IPS DF 6.9 (cell line): ENCODE results near the gene NEDD4L.

ENCODE experiments used
- DNase-seq: peaks from one replicate; pipeline ENCODE4 v3.0.0-alpha.2; 2013; ENCODE audit warnings: low read depth, low spot score
- H3K27ac ChIP-seq: one replicate; pipeline ENCODE4 v1.5.1; 2013; ENCODE audit warnings: low read length, control low read depth
- H3K27me3 ChIP-seq: 2 replicates; pipeline ENCODE4 v1.6.1; 2013; ENCODE audit warnings: mild to moderate bottlenecking, low read length; ENCODE audit not compliant: control insufficient read depth, insufficient read depth
- H3K36me3 ChIP-seq: 2 replicates; pipeline ENCODE4 v1.6.1; 2013; ENCODE audit warnings: low read length; ENCODE audit not compliant: control insufficient read depth, insufficient read depth
- H3K4me1 ChIP-seq: 2 replicates; pipeline ENCODE4 v1.6.1; 2013; ENCODE audit warnings: low read length; ENCODE audit not compliant: control insufficient read depth, insufficient read depth
- H3K4me3 ChIP-seq: 2 replicates; pipeline ENCODE4 v1.5.1; 2013; ENCODE audit warnings: mild to moderate bottlenecking, low read length
- H3K9me3 ChIP-seq: 2 replicates; pipeline ENCODE4 v1.6.1; 2013; ENCODE audit warnings: low read length, inconsistent platforms; ENCODE audit not compliant: control insufficient read depth, insufficient read depth
- WGBS: extraction: QIAGEN DNeasy Blood & Tissue Kit; methylation state at CpG from one replicate; pipeline ENCODE4 v1.1.7; 2013; ENCODE audit warnings: mixed read lengths, missing lambda C conversion rate; ENCODE audit not compliant: insufficient read length, insufficient coverage; 5-methylcytosine and 5-hydroxymethylcytosine counted together

The NEDD4L gene

GRCh38 chr18:58026395-58026794 is 17.6 kb upstream of the NEDD4L start:
- H3K27ac ChIP-seq, result no peak overlapping the region
- DNase-seq, result no peak
- no peak overlapping the region for H3K4me3 ChIP-seq
- H3K27me3 ChIP-seq, result no peaks in the 10 kb centered on the region
- H3K4me1 ChIP-seq, result no peaks in the 10 kb centered on the region
- no peaks in the 10 kb centered on the region for H3K9me3 ChIP-seq
- no CpG with 5 or more reads among the region's 3 CpGs for WGBS
- H3K36me3 ChIP-seq, result no peaks in the 10 kb centered on the region

DNA sequence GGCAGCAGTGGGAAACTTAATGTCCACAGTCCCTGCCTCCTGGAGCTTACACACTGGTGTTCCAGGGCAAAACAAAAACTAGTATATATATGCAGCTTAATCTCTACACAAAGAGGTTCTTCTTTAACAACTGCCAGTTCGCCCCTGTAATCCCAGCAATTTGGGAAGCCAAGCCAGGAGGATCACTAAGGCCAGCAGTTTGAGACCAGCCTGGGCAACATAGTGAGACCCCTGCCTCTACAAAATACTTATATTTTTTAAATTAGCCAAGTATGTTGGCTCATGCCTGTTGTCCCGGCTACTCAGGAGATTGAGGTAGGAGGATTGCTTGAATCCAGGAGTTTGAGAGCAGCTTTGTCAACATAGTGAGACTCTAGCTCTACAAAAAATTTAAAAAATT is 17.2 kb upstream of the NEDD4L start:
- Histone ChIP-seq H3K9me3 (no peaks in the 10 kb centered on the region), H3K4me3 (no peak overlapping the region), H3K4me1 (no peaks in the 10 kb centered on the region), H3K27ac (no peak overlapping the region), H3K36me3 (no peaks in the 10 kb centered on the region), H3K27me3 (no peaks in the 10 kb centered on the region)
- no CpG with 5 or more reads among the region's 2 CpGs for WGBS
- DNase-seq, result no peak

DNA sequence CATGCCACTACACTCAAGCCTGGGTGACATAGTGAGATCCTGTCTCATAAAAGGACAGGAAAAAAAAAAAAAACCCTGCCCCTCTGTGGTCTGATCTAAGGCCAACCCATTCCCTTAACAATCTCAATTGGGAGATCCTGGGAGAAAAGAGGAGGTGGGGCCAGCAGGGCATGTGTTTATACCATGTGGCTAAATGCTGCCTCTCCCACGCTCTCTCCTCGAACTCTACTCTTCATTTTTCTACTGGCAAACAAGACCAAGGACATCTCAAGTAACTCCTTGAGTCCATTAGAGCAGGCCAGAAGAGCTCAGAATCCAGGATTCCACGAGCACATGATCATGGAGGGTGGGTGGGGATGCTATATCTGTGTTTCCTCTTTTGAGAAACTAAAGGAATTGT is 16.7 kb upstream of the NEDD4L start:
- Histone ChIP-seq H3K4me1 (no peaks in the 10 kb centered on the region), H3K27me3 (no peaks in the 10 kb centered on the region), H3K36me3 (no peaks in the 10 kb centered on the region), H3K27ac (no peak overlapping the region), H3K4me3 (no peak overlapping the region), H3K9me3 (no peaks in the 10 kb centered on the region)
- WGBS, result no CpG with 5 or more reads among the region's 3 CpGs
- no peak for DNase-seq

GRCh38 chr18:58028109-58028784 is 15.8 kb upstream of the NEDD4L start:
- Histone ChIP-seq H3K4me1 (no peaks in the 10 kb centered on the region), H3K9me3 (no peaks in the 10 kb centered on the region), H3K36me3 (no peaks in the 10 kb centered on the region), H3K4me3 (no peak overlapping the region), H3K27ac (no peak overlapping the region), H3K27me3 (no peaks in the 10 kb centered on the region)
- WGBS, result no CpG with 5 or more reads among the region's 4 CpGs
- DNase-seq, result no peak

DNA sequence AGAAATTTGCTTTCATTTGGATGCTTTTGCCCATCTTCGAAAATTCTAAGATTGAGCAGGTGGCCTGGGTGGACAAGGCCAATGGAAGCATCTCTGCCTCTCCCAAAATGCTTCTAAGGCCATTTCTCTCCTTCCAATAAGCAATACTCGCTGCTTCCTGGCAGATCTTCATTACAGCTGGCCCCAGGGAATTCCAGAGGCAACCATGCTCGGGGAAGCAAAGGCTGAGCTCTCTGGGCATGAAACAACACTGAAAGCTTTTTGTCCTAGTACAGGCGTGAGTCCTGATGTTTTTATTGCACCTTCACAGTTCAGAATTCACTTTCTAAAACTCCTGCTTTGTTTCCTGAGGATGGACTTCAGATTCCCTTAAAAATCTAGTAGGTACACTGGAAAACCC is 11.8 kb upstream of the NEDD4L start:
- WGBS, result no CpG with 5 or more reads among the region's 4 CpGs

DNA sequence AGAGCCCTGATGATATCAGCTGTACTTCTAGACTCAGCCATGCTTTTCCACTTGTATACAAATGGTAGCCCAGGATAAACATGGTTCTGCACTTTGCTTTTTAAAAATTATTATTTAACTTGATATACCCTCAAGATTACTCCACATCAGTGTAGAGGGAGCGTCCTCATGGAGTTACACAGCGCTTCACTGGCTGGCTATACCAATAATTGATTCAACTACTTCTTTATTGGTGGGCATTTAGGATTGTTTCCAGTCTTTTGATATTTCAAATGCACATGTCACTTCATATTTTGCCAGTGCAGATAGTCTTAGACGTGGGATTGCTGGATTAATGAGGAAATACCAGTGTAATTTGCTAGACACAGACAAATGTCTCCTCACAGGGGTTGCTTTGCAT is 10.8 kb upstream of the NEDD4L start:
- no peak overlapping the region for H3K4me3 ChIP-seq
- no peak overlapping the region for H3K27ac ChIP-seq
- no peaks in the 10 kb centered on the region for H3K36me3 ChIP-seq
- no CpG with 5 or more reads among the region's 3 CpGs for WGBS
- H3K27me3 ChIP-seq, result no peaks in the 10 kb centered on the region
- no peaks in the 10 kb centered on the region for H3K4me1 ChIP-seq
- no peaks in the 10 kb centered on the region for H3K9me3 ChIP-seq
- no peak for DNase-seq

More for the DNA sequence above, 11.8 kb upstream of the NEDD4L start:
- H3K36me3 ChIP-seq, result no peaks in the 10 kb centered on the region
- no peak for DNase-seq
- H3K9me3 ChIP-seq, result no peaks in the 10 kb centered on the region
- no peaks in the 10 kb centered on the region for H3K4me1 ChIP-seq
- H3K27ac ChIP-seq, result no peak overlapping the region
- H3K27me3 ChIP-seq, result no peaks in the 10 kb centered on the region
- no peak overlapping the region for H3K4me3 ChIP-seq

GRCh38 chr18:58034370-58034769 is 9.7 kb upstream of the NEDD4L start:
- H3K27ac ChIP-seq, result no peak overlapping the region
- no peak overlapping the region for H3K4me3 ChIP-seq
- no peaks in the 10 kb centered on the region for H3K36me3 ChIP-seq
- no peaks in the 10 kb centered on the region for H3K27me3 ChIP-seq
- no peak for DNase-seq
- no peaks in the 10 kb centered on the region for H3K9me3 ChIP-seq
- no peaks in the 10 kb centered on the region for H3K4me1 ChIP-seq
- WGBS, result no CpG with 5 or more reads among the region's 2 CpGs

DNA sequence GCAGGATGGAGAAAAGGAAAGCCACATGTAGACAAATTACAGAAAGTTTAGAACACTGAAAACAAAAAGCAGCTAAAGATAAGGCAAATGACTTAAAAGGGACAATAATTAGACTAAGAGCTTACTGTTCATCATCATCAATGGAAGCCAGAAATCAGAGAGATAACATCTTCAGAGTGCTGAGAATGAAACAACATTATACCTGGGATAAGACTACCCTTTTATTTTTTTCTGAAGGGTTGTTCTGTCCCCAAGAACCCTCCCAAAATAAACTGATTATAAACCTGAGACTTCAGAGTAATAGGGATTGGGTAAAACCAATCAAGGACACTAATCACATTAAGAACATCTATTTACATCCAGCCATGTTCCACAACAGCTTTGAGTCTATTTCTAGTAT is 6.9 kb upstream of the NEDD4L start:
- no peak for DNase-seq
- H3K27ac ChIP-seq, result no peak overlapping the region
- H3K4me3 ChIP-seq, result no peak overlapping the region
- H3K27me3 ChIP-seq, result no peaks in the 10 kb centered on the region
- H3K9me3 ChIP-seq, result no peaks in the 10 kb centered on the region
- no peaks in the 10 kb centered on the region for H3K36me3 ChIP-seq
- no peaks in the 10 kb centered on the region for H3K4me1 ChIP-seq

GRCh38 chr18:58038063-58038462 is 6.0 kb upstream of the NEDD4L start:
- no peaks in the 10 kb centered on the region for H3K36me3 ChIP-seq
- no peak overlapping the region for H3K27ac ChIP-seq
- H3K4me1 ChIP-seq, result peaks cover 1% of the 10 kb centered on the region; the same call in 1 of the 2 replicates
- no peaks in the 10 kb centered on the region for H3K27me3 ChIP-seq
- WGBS, result no CpG with 5 or more reads among the region's 3 CpGs
- DNase-seq, result no peak
- H3K9me3 ChIP-seq, result no peaks in the 10 kb centered on the region
- no peak overlapping the region for H3K4me3 ChIP-seq

GRCh38 chr18:58041633-58042032 is 2.4 kb upstream of the NEDD4L start:
- H3K36me3 ChIP-seq, result no peaks in the 10 kb centered on the region
- H3K27ac ChIP-seq, result no peak overlapping the region
- H3K4me3 ChIP-seq, result no peak overlapping the region
- no CpG with 5 or more reads among the region's 4 CpGs for WGBS
- no peaks in the 10 kb centered on the region; the same call in 1 of the 2 replicates for H3K27me3 ChIP-seq
- no peak for DNase-seq
- H3K4me1 ChIP-seq, result peaks cover 4% of the 10 kb centered on the region; the same call in 1 of the 2 replicates
- H3K9me3 ChIP-seq, result no peaks in the 10 kb centered on the region

GRCh38 chr18:58042826-58043490 is 1.1 kb upstream of the NEDD4L start:
- no peak for DNase-seq
- no peaks in the 10 kb centered on the region for H3K9me3 ChIP-seq
- peak overlapping the region; percentile 96; the same call in 1 of the 2 replicates for H3K4me3 ChIP-seq
- H3K4me1 ChIP-seq, result peaks cover 4% of the 10 kb centered on the region; the same call in 1 of the 2 replicates
- WGBS, result no CpG with 5 or more reads among the region's 19 CpGs
- H3K27ac ChIP-seq, result no peak overlapping the region
- no peaks in the 10 kb centered on the region; the same call in none of the 2 replicates for H3K27me3 ChIP-seq
- H3K36me3 ChIP-seq, result no peaks in the 10 kb centered on the region
